BJ (cell line): Measurements from ENCODE around the gene NFYA. TPM values are rescaled to one million over a fixed set of nuclear protein-coding genes. Genes with fewer than 3 reads are reported as not detected.
A peak's percentile ranks its signal among the peaks of the same experiment; 100 is the strongest.

Experiments
- CTCF ChIA-PET: fragments of 350-600 bp; formaldehyde crosslinking; extraction: SDS; loops from one replicate; lab custom pipeline; 2021; ENCODE audit warnings: antibody characterized with exemption, inconsistent platforms; lab: Yijun Ruan, JAX
- POLR2A ChIA-PET: fragments of 300-600 bp; sonication (Branson Sonifier 250); formaldehyde crosslinking; extraction: SDS; loops from one replicate; lab custom pipeline; 2021; ENCODE audit warnings: antibody characterized with exemption; lab: Charles Lee
- DNase-seq: peaks from one replicate; pipeline ENCODE4 v3.0.0-alpha.2; 2011; ENCODE audit warnings: low read depth
- H3K27me3 ChIP-seq: 2 replicates; pipeline ENCODE4 v1.6.0; 2011; ENCODE audit warnings: low read length; ENCODE audit not compliant: control insufficient read depth, insufficient read depth
- H3K36me3 ChIP-seq: 2 replicates; pipeline ENCODE4 v1.5.1; 2011; ENCODE audit warnings: low read length; ENCODE audit not compliant: control insufficient read depth, insufficient read depth
- H3K4me3 ChIP-seq: 2 replicates; pipeline ENCODE4 v1.5.1; 2011; ENCODE audit warnings: low read depth, mild to moderate bottlenecking, control low read depth, low read length
- polyA plus RNA-seq: library from polyadenylated mRNA; depleted of rRNA; stranded (reverse); fragments of >200 nt; gene quantifications from 2 replicates; pipeline ENCODE4 v1.2.3, GENCODE V29; 2011
- TF ChIP-seq, protein P1 (sequence below): IDR thresholded peaks from 2 replicates; pipeline ENCODE4 v1.5.1; 2011; ENCODE audit warnings: low read depth, mild to moderate bottlenecking, control low read depth, inconsistent platforms, low read length, moderate library complexity; ENCODE audit not compliant: insufficient read depth

NFYA gene
- polyA plus RNA-seq, 1 experiment, result 7.6 TPM

DNA sequence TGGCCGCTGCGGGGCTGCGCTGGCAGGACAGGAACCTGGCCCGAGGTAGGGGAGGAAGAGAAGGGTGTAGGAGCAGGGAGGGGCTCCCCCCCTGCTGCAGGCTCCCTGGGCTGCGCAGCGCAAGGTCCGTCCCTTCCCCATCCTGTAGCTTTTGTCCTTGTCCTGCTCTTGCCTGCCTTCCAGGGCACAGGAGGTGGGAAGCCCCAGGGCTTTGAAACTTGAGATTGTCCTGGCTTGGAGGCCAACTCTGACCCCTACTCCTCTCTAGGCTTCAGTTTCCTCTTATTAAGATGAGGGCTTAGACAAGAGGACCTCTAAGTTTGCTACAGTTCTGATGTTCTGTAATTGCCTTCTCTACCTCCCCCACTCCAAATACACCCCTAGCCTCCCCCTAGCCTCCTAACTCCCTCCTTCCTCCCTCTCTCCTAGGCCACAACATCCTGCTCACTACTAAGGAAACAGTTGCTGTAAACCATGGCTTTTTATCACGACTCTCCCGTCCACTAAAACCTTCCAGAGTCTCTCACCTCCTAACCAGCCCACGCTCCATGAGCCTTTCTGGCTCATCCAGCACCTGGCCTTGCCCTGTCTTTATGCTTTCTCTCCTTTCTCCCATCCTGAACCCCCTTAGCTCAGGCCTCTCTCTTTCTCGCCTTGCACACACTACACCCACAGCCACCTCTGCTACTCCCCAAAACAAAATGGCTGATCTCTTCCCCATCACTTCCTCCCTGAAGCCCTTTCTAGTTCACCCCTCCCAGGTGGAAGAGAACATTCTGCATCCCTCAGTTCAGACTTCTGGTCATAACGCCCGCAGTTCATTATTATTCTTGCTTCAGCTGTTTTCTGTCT is 44.0 kb upstream of the NFYA start:
- H3K4me3 ChIP-seq, result peak overlapping the region; percentile 30
- peaks cover 2% of the 10 kb centered on the region; the same call in 1 of the 2 replicates for H3K27me3 ChIP-seq
- TF ChIP-seq, protein P1, sequence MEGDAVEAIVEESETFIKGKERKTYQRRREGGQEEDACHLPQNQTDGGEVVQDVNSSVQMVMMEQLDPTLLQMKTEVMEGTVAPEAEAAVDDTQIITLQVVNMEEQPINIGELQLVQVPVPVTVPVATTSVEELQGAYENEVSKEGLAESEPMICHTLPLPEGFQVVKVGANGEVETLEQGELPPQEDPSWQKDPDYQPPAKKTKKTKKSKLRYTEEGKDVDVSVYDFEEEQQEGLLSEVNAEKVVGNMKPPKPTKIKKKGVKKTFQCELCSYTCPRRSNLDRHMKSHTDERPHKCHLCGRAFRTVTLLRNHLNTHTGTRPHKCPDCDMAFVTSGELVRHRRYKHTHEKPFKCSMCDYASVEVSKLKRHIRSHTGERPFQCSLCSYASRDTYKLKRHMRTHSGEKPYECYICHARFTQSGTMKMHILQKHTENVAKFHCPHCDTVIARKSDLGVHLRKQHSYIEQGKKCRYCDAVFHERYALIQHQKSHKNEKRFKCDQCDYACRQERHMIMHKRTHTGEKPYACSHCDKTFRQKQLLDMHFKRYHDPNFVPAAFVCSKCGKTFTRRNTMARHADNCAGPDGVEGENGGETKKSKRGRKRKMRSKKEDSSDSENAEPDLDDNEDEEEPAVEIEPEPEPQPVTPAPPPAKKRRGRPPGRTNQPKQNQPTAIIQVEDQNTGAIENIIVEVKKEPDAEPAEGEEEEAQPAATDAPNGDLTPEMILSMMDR, result no peak
- DNase-seq, result no peak
- ChIA-PET CTCF (interaction anchor here (0.7 to 11.0 kb wide), 43 partner anchors 8 to 1694 kb away, joined by 3 to 184 read pairs (median 4); partner anchors contain the start of genes TSPO2 and UNC5CL), POLR2A (no interaction called here)
- no peaks in the 10 kb centered on the region for H3K36me3 ChIP-seq

DNA sequence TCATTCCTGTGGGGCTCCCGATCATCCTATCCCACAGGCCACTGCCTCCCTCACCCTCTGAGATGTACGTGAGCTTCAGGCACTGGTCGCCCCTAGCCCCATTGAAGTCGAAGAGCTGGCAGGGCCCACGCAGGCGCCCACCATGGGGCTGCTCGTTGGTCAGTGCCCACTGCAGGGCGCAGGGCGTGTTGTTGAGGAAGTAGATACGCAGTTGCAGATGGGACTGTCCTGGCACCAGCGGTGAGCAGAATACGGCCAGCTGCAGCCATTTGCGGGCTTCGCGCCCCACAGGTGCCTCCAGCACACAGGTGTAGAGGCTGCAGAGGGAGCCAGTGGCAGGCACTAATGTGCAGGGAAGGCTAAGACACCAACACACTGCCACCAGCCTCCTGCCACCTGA is 39.9 kb upstream of the NFYA start:
- peaks cover 5% of the 10 kb centered on the region for H3K27me3 ChIP-seq
- ChIA-PET POLR2A (no interaction called here), CTCF (interaction anchor here (0.6 to 0.8 kb wide), 2 partner anchors 9 to 642 kb away, joined by 3 read pairs; no protein-coding TSS in a partner anchor)
- H3K4me3 ChIP-seq, result no peak overlapping the region
- no peak for DNase-seq
- no peaks in the 10 kb centered on the region for H3K36me3 ChIP-seq
- TF ChIP-seq, protein P1, result no peak

DNA sequence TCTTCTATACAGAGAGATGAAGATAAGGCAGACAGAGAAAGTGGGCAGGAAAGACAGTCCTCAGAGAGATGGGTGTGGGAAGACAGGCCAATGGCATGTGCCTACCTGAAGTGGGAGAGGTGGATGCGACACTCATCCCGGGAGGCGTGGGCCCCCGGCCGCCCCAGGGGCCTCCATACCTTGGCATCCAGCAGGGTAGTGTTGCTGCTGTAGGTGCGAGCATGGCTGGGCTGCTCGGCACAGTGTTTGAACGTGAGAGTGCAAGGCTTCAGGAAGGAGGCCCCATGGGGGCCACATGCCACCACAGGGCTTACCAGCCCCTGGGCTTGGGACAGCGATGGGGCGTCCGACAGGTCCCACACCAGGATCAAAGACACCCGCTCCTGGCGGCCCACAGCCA is 39.0 kb upstream of the NFYA start:
- CTCF ChIA-PET, result no interaction called here
- no peak for DNase-seq

DNA sequence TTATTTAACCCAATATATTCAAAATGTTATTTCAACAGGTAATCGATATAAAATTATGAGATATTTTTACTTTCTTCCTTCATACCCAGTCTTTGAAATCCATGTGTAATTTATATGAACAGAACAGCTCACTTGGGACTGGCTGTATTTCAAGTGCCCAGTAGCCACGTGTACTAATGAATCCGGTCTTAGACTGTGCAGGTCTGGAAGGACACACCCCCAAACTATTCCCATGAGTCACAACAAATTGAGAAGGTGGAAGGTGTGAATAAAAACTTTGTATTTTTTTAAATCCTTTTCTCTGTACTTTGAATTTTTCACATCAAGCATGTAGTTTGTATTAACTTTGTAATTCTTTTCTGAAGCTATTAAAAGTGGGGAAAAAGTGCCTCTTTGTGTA is 36.6 kb upstream of the NFYA start:
- TF ChIP-seq, protein P1, result no peak
- CTCF ChIA-PET, result interaction anchor here (0.8 to 2.5 kb wide), 4 partner anchors 8 to 142 kb away, joined by 3 to 15 read pairs (median 6); no protein-coding TSS in a partner anchor

More for the DNA sequence above, 39.0 kb upstream of the NFYA start:
- no peaks in the 10 kb centered on the region for H3K36me3 ChIP-seq
- TF ChIP-seq, protein P1, result no peak
- H3K4me3 ChIP-seq, result no peak overlapping the region
- POLR2A ChIA-PET, result no interaction called here
- H3K27me3 ChIP-seq, result peaks cover 5% of the 10 kb centered on the region

DNA sequence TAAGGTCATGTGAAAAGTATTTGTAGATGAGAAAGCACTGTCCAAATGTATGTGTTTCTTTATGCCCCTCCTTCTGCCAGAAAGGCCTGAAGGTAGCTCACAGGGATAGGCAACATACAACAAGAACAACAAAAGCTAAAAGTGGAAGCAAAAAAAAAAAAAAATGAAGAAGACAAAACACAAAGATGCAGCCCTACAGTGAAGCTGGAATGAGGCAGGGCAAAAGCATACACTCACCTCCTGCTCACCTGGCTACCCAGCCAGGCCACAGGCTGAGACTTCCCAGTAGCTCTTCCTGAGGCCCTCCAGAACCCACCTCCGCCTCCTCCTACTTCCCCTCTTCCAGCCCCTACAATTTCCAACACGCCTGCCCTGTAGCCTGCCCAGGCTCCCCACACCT is 36.2 kb upstream of the NFYA start:
- no peak for DNase-seq
- CTCF ChIA-PET, result interaction anchor here (0.8 to 2.5 kb wide), 6 partner anchors 9 to 143 kb away, joined by 3 to 15 read pairs (median 6); no protein-coding TSS in a partner anchor
- Histone ChIP-seq H3K4me3 (no peak overlapping the region), H3K36me3 (no peaks in the 10 kb centered on the region), H3K27me3 (peaks cover 3% of the 10 kb centered on the region; the same call in 1 of the 2 replicates)
- TF ChIP-seq, protein P1, result no peak
- POLR2A ChIA-PET, result no interaction called here

More for the DNA sequence above, 36.6 kb upstream of the NFYA start:
- no peak for DNase-seq
- Histone ChIP-seq H3K27me3 (peaks cover 4% of the 10 kb centered on the region; the same call in 1 of the 2 replicates), H3K4me3 (no peak overlapping the region), H3K36me3 (no peaks in the 10 kb centered on the region)
- POLR2A ChIA-PET, result no interaction called here
